LNCaP clone FGC (cell line): Measurements from ENCODE around the gene KCNH6.

Source experiments
- DNase-seq: peaks from one replicate; pipeline ENCODE4 v3.0.0-alpha.2; 2011; ENCODE audit warnings: low read depth
- H3K4me3 ChIP-seq: 2 replicates; pipeline ENCODE4 v1.5.1; 2011; ENCODE audit warnings: mild to moderate bottlenecking, low read depth, low read length, control low read depth
- CTCF ChIP-seq: IDR thresholded peaks from 2 replicates; pipeline ENCODE4 v1.5.1; 2012; ENCODE audit warnings: mild to moderate bottlenecking; ENCODE audit not compliant: control insufficient read depth, insufficient read depth; ENCODE audit errors: extremely low read depth

KCNH6 gene

GRCh38 chr17:63487014-63487339 is 36.2 kb upstream of the KCNH6 start:
- no peak overlapping the region for H3K4me3 ChIP-seq
- no peak for DNase-seq
- no peak for TF ChIP-seq CTCF

- TF ChIP-seq CTCF, result no peak
- H3K4me3 ChIP-seq, result no peak overlapping the region
- no peak for DNase-seq
These were observed 34.3 kb upstream of the KCNH6 start for GRCh38 chr17:63488851-63489250.

- DNase-seq, result no peak
- no peak for TF ChIP-seq CTCF
- no peak overlapping the region for H3K4me3 ChIP-seq
These were observed 33.9 kb upstream of the KCNH6 start for GRCh38 chr17:63489291-63489690.

- no peak for TF ChIP-seq CTCF
- no peak overlapping the region for H3K4me3 ChIP-seq
- no peak for DNase-seq
These were observed 32.8 kb upstream of the KCNH6 start for GRCh38 chr17:63490329-63490728.

- no peak for DNase-seq
- TF ChIP-seq CTCF, result no peak
- H3K4me3 ChIP-seq, result no peak overlapping the region
These were observed 32.2 kb upstream of the KCNH6 start for GRCh38 chr17:63490858-63491400.

- DNase-seq, result no peak
- no peak for TF ChIP-seq CTCF
- no peak overlapping the region for H3K4me3 ChIP-seq
These were observed 31.7 kb upstream of the KCNH6 start for GRCh38 chr17:63491413-63491812.

GRCh38 chr17:63491977-63492618 is 31.1 kb upstream of the KCNH6 start:
- no peak for TF ChIP-seq CTCF
- no peak overlapping the region for H3K4me3 ChIP-seq
- DNase-seq, result no peak
